IPS-11a (cell line): ENCODE measurements around the gene JMJD4.

Experiments used
- H3K4me3 ChIP-seq: one replicate; pipeline ENCODE4 v1.5.1; 2013; ENCODE audit warnings: low read depth, low read length, control low read depth

JMJD4 gene

GRCh38 chr1:227753999-227754711 is 19.1 kb upstream of the JMJD4 start:
- no peak overlapping the region for H3K4me3 ChIP-seq

- no peak overlapping the region for H3K4me3 ChIP-seq
Observed at GRCh38 chr1:227749916-227750710, 15.0 kb upstream of the JMJD4 start.

- H3K4me3 ChIP-seq: no peak overlapping the region
Observed at GRCh38 chr1:227749225-227749624, 14.1 kb upstream of the JMJD4 start.

- H3K4me3 ChIP-seq: no peak overlapping the region
Observed at GRCh38 chr1:227748496-227749182, 13.5 kb upstream of the JMJD4 start.

- H3K4me3 ChIP-seq: no peak overlapping the region
Observed at GRCh38 chr1:227747948-227748495, 12.9 kb upstream of the JMJD4 start.

- no peak overlapping the region for H3K4me3 ChIP-seq
Observed at GRCh38 chr1:227747382-227747781, 12.3 kb upstream of the JMJD4 start.

- no peak overlapping the region for H3K4me3 ChIP-seq
Observed at GRCh38 chr1:227746676-227747075, 11.6 kb upstream of the JMJD4 start.

- no peak overlapping the region for H3K4me3 ChIP-seq
Observed at GRCh38 chr1:227745568-227746265, 10.6 kb upstream of the JMJD4 start.

GRCh38 chr1:227744668-227745067 is 9.6 kb upstream of the JMJD4 start:
- H3K4me3 ChIP-seq: no peak overlapping the region

- no peak overlapping the region for H3K4me3 ChIP-seq
Observed at GRCh38 chr1:227742738-227743715, 7.9 kb upstream of the JMJD4 start.

GRCh38 chr1:227741166-227741870 is 6.2 kb upstream of the JMJD4 start:
- H3K4me3 ChIP-seq: no peak overlapping the region

- no peak overlapping the region for H3K4me3 ChIP-seq
Observed at GRCh38 chr1:227740401-227740960, 5.4 kb upstream of the JMJD4 start.

- no peak overlapping the region for H3K4me3 ChIP-seq
Observed at GRCh38 chr1:227739636-227740035, 4.5 kb upstream of the JMJD4 start.

- no peak overlapping the region for H3K4me3 ChIP-seq
Observed at GRCh38 chr1:227738820-227739219, 3.7 kb upstream of the JMJD4 start.

- no peak overlapping the region for H3K4me3 ChIP-seq
Observed at GRCh38 chr1:227736814-227737432, 1.8 kb upstream of the JMJD4 start.

- H3K4me3 ChIP-seq: peak overlapping the region; percentile 91
Observed at GRCh38 chr1:227735539-227736285, 610 bp upstream of the JMJD4 start.

GRCh38 chr1:227734546-227734855 is 601 bp downstream of the JMJD4 start:
- peak overlapping the region; percentile 91 for H3K4me3 ChIP-seq
